Anterior cingulate cortex (tissue), 58 donors: ENCODE results near the gene TCF4.

ENCODE experiments used
- DNase-seq, 58 donors: peaks; one replicate each; lab custom pipeline; 2025; lab: John Stamatoyannopoulos, UW

TCF4 gene

GRCh38 chr18:55369346-55369745, 218.6 kb downstream of the TCF4 start:
- no peak for DNase-seq

GRCh38 chr18:55365342-55365741, 222.7 kb downstream of the TCF4 start:
- peak in 1 of 58 donors; percentile 29 for DNase-seq

GRCh38 chr18:55362303-55362702, 225.7 kb downstream of the TCF4 start:
- no peak for DNase-seq

- DNase-seq: no peak
These were observed 226.3 kb downstream of the TCF4 start for GRCh38 chr18:55361492-55362250.

- no peak for DNase-seq
These were observed 227.9 kb downstream of the TCF4 start for GRCh38 chr18:55360061-55360460.

- DNase-seq: no peak
These were observed 231.2 kb downstream of the TCF4 start for GRCh38 chr18:55356815-55357214.

GRCh38 chr18:55355223-55355622, 232.8 kb downstream of the TCF4 start:
- no peak for DNase-seq

- DNase-seq: no peak
These were observed 233.2 kb downstream of the TCF4 start for GRCh38 chr18:55354795-55355194.

- DNase-seq: no peak
These were observed 234.2 kb downstream of the TCF4 start for GRCh38 chr18:55353806-55354205.

- DNase-seq: no peak
These were observed 234.6 kb downstream of the TCF4 start for GRCh38 chr18:55353391-55353790.

GRCh38 chr18:55351980-55352714, 235.8 kb downstream of the TCF4 start:
- DNase-seq: peak in 4 of 58 donors; percentile 41 to 71 (median 56)

- DNase-seq: peak in 3 of 58 donors; percentile 28 to 33 (median 29)
These were observed 236.7 kb downstream of the TCF4 start for GRCh38 chr18:55351241-55351691.

- no peak for DNase-seq
These were observed 238.3 kb downstream of the TCF4 start for GRCh38 chr18:55349685-55350084.

GRCh38 chr18:55346961-55347740, 240.8 kb downstream of the TCF4 start:
- peak in 23 of 58 donors; percentile 17 to 67 (median 44) for DNase-seq

GRCh38 chr18:55346387-55346786, 241.6 kb downstream of the TCF4 start:
- no peak for DNase-seq

GRCh38 chr18:55345103-55345950, 242.7 kb downstream of the TCF4 start:
- no peak for DNase-seq

- peak in 1 of 58 donors; percentile 43 for DNase-seq
These were observed 244.5 kb downstream of the TCF4 start for GRCh38 chr18:55343396-55344073.

- no peak for DNase-seq
These were observed 247.0 kb downstream of the TCF4 start for GRCh38 chr18:55340998-55341397.

- no peak for DNase-seq
These were observed 248.0 kb downstream of the TCF4 start for GRCh38 chr18:55339990-55340389.
